HPDE6-E6E7 (cell line): ENCODE results near the gene ZNF775.
A peak's percentile ranks its signal among the peaks of the same experiment; 100 is the strongest.

ENCODE experiments used
- DNase-seq: peaks from one replicate; pipeline ENCODE4 v3.0.0; 2011; ENCODE audit warnings: missing footprints; ENCODE audit errors: extremely low spot score

Gene ZNF775

DNA sequence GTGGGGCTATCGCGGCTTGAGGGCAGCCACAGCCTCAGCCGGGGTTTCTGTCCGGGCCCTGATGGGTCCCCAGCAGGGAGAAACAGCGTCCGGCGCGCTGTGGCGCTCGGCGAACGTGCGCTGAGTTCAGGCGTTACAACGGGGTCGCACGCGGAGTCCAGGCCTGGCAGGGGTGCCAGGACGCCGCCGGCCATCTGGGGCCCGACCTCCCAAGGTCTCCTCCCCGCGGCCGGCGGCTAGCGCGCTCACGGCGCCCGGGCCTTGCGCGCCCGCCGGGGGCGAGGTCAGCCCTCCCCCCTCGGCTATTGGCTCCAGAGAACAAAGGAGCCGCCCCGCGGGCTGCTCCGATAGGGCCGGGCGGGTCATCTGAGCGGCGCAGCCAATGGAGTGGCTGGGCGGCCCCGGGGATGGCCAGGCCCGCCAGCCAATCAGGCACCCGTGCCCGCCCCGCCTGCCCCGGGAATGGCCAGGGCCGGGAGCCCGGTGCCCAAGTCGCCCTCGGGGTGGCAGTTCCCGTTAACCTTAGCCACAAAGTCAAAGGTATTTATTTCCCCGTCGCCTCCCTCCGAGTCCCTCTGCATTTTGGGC is at the start of gene ZNF775:
TSS of gene ZNF775 (plus strand) at position 478 of the 588 bp plus-strand sequence. CDS start 9,141 bp downstream, outside the sequence.
- DNase-seq = peak; percentile 99

DNA sequence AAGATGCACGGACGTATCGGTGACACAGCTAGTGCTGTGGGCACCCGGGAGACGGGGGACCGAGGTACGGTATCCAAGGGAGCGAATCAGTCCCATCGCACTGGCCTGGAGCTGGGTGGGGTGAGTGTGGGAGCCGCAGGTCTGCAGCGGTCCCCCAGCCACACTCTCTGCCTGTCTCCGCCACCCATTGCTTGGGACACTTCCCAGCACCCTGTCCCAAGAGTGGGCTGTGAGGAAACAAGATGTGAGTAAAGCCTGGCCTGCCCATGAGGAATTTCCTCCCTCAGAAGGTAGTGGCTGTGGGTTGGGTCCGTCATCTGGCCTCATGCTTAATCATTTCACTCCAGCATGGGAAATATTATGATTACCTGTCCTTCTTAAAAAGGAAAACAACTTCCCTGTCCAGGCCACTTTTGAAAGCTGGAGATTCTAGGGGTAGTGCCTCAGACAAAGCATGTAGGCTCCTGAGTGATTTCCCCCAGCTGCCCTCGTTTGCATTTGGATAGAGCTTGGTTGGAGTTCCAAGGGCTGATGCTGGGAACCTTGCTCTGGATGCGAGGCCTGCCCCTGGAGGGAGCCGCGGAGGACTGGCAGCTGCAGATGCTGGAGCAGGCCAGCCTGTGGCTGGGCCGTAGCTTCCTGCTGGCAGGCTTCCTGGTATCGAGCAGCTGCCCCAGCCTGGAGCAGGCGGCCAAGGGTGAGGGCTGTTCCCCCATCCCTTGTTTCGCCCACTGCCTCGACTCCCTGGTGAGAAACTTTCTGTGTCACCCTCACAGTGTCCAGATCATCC is 49.6 kb upstream of the ZNF775 start:
- no peak for DNase-seq

DNA sequence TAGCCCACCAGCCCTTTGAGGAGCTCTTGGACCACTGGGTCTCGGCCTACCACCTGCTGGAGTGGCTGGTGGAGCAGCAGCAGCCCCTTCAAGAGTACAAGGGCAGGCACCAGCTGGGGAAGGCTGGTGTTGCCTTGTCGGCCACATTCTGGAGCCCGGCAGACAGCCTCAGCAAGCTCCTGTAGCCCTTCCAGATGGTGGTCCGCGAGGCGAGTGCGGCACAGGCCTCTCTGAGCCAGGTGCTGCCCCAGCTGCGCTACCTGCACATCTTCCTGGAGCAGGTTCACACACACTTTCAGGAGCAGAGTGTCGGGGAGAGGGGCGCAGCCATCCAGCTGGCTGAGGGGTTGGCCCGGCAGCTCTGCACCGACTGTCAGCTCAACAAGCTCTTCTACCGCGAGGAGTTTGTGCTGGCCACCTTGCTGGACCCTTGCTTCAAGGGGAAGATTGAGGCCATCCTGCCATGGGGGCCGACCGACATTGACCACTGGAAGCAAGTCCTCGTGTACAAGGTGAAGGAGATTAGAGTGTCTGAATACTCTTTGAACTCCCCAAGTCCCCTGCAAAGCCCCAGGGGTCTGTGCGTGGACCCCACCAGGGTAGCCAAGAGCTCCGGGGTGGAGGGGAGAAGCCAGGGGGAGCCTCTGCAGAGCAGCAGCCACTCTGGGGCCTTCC is 48.8 kb upstream of the ZNF775 start:
- no peak for DNase-seq

DNA sequence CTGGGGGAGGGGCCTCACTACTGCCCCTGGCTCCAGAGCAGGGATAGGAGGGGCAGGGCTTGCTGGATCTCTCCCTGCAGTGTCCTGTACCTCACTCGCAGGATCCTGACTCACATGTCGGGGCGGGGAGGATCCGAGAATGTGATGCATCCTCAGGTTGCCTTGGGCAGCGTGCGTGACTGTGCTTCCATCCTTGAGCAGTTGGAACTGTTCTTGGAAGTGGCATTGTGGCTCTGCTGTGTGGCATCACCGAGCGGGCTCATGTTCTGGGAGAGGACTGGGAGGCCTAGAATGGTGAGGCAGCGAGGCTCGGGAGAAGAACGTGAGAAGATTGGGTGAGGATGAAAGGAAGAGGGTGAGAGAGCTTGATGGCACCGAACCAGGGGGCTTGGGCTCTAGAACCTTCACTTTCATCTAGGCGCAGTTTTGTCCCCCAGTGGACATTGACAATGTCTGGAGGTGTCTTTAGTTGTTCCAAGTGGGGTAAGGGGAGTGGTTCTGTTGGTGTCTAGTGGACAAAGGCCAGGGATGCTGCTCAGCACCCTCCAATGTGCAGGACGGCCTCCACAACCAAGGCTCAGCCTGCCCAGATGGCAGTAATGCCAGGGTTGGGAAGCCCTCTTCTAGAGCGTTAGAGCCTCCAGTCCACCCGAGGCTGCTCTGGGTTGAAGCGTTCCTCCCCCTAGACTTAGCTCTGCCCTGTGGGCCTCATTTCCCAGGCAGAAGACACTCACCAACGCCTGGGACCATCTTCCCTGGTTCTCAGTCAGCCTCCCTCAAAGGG is 46.1 kb upstream of the ZNF775 start:
- DNase-seq = no peak

DNA sequence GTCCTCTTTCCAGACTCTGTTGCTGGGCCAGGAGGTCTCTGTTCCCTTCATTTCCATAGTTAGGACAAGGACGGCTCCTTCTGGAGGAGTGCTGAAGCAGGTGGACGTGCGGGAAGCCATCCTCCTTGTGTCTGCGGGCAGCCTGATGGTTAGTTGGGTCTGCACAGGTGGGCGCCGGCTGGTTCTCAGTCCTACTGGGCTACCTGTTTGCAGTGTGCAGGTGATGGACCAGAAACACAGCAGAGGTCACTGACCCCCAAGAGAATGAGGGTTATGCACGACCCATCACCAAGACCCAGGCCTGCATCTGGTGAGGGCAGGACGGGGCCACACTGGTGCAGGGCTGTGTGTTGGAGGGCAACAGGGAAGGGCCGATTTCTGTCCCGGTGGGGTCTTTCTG is 45.5 kb upstream of the ZNF775 start:
- DNase-seq = no peak

DNA sequence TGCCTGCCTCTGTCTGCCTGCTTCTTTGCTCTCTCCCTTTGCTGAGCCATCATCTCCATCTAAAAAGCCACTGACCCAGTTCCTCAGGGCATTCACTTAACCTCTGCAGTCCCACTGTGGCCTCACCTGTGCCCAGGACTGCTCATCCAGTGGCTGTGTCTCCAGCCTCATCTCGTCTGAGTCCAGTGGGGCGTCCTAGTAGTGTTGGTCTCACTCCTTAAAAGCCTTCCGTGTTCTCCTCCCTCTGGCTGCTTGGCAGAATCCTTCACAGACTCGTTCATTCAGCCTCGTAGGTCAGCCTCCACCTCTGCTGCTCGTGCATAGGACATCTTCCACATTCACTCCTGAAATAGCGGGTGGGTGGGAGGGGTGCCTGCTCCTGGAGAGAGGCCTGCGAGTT is 45.0 kb upstream of the ZNF775 start:
- no peak for DNase-seq

DNA sequence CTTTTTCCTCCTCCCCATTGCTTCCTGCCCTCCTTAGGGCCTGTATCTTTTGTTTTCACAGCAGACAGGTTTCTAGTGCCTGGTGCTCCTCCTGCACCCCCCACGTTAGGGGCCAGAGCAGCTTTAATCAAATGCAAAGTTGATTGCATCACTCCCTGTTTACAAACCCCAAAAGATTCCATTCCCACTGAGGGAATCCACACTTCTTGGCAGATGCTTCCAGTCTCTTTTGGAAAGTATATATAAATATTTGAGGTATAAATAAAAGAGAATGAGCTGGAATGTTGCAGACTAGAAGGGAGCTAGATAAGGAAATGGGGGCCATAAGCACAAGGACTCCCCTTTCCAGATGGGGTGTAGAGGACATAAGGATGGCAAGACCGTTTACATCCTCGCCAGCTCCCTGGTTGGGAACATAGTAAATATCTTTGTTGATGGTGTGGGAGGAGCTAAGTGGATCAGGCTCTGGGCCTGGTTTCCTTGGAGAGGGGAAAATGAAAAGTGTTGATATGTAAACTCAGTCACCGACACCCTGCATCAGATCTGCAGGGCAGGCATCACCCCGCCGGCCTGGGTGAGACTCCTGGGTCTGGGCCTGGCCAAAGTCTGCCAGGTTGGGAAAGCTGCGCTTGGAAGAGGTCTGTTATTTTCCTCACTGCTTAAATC is 43.9 kb upstream of the ZNF775 start:
- DNase-seq = no peak

DNA sequence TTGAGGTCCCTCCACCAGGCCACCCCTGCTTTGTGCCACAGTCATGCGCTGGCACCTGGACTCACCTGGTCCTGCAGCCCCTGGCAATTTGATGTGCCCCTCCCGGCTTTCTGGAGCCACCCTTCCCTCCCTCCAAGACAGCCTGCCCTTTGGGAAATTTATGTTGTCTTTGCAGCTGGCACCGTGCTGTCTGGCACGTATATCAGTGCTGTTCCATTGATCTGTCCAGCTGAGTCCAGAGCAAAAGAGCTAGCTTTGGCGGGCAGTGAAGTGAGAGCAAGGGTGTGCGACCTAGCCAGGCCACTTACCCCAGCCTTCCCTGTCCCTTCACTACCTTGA is 43.4 kb upstream of the ZNF775 start:
- no peak for DNase-seq

DNA sequence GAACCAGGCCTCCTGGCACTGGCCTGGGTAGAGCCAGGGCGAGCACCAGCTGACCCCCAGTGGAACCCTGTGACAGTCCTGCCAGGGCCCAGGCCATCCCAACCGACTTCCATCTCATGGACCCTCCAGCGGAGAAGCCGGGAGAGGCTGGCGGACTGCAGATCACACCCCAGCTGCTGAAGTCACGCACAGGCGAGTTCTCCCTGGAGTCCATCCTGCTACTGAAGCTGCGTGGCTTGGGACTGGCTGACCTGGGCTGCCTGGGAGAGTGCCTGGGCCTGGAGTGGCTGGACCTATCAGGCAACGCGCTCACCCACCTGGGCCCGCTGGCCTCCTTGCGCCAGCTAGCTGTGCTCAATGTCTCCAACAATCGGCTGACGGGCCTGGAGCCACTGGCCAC is 42.4 kb upstream of the ZNF775 start:
- DNase-seq = no peak

DNA sequence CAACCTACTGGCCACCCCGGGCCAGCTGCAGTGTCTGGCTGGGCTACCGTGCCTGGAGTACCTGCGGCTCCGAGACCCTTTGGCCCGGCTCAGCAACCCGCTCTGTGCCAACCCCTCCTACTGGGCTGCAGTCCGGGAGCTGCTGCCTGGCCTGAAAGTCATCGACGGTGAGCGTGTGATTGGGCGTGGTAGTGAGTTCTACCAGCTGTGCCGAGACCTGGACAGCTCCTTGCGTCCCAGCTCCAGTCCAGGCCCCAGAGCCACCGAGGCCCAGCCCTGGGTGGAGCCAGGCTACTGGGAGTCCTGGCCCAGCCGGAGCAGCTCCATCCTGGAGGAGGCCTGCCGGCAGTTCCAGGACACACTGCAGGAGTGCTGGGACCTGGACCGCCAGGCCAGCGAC is 42.0 kb upstream of the ZNF775 start:
- DNase-seq = no peak

DNA sequence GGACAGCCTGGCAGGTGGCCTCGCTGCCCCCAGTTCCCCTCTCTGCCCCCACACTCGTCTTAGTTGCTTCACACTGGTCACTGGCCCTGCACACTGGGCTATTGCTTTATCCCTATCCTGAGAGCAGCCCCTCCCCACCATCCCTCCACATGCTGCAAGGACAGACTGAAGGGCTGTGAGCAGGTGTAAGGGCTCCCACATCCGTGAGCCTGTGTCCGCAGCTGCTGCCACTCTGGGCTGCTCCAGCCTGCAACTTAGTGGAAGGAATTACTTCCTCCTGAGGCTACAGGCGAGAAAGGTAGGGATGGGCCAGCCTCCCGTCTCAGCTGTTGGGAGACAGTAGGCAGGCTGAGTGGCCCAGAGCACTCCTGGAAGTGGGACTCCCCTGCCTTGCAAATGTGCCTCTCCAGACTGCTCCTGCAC is 41.5 kb upstream of the ZNF775 start:
- DNase-seq = no peak

DNA sequence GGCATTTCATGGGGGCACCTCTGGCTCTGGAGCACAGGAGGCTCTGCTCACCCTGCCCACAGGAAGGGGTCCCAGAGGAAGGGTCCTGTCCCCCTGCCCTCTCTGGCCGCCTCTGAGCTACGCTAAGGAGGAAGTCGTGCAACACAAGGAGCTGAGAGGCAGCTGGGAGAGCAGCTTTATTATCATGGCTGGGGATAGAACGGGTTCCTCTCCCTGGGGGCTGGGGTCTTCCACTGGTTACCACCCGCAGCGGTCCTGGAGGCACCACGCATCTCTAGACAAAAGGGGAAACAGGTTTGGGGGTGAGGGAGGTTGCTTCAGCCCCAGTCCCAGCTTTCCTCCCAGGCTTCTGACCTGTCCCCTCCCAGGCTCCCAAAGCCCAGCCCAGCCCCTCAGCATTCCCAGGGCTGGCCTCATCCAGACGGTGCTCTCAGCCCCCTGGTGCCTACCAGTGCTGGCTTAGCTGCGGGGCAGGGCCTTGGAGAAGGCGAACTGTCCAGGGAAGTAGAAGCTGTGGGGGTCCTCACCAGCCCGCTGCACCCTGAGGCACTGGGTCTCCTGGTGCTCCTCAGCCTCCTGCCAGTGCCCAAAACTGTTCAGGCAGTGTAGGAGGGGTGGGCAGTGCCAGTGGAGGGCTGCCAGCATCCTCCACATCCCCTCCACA is 40.8 kb upstream of the ZNF775 start:
- no peak for DNase-seq

DNA sequence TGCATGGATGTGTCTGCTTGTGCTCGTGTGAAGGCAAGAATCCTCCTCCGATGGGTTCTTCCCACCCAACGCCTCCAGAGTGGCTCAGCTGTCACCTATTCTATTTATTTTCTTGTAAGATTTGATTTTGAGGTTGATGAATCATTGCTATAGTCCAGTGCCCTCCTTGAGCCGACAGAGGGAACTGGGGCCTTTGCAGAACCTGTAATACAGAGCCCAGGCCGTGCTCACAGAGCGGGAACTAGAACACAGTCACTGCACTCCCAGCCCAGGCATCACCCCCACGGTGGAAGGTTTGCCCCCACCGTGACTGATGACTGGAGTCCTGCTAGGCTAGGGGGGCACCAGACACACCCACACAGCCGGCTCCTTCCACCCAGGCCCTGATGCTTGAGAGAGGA is 39.7 kb upstream of the ZNF775 start:
- DNase-seq = no peak

DNA sequence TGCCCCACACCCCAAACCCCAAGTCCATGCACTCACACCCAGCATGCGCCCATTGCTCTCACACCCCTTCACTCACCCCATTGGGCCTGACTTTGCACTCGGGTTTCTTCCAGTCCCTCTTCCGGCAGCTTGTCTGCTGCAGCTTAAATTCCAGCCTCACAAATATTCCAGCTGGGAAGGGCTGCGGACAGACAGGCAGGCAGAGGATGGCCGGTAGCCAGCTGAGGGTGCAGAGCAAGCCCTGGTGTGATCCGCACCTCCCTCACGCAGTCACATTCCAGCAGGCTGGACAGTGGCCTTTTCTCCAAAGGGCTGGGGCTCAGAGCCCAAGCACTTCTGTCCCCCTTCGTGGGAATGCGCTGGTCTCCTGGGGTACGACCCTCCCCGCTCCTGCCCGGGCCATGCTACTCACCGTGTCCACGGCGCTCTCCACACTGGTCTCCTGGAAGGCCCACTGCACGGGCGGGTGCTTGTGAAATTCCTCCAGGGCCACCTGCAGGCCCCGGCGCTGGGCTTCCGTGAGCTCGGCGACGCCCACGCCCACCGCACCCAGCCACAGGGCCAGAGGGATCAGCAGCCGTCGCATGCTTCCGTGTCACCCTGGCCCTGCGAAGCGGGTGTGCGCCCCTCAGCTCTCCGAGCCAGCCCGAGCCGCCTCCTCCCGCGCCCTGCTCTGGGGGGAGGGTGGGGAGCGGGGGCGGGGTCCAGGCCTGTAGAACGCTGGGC is 38.9 kb upstream of the ZNF775 start:
- DNase-seq = no peak

DNA sequence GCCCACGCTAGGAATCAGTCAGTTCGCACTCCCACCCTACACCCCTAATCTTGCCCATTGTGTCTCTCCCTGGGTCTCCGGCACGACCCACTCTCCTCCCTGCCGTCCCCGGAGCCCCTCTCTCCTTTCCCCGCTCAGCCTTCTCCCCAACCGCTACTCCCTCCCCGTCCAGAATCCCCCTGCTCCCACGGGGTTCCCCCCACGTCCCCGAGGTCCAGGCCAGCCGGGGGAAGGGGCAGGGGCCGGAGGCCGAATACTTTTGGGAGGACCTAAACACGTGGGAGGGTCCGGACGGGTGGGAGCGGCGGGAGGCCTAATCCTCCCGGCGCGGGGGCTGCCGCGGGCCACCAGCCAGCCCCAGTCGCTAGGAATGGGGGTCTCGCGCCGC is 38.3 kb upstream of the ZNF775 start:
- no peak for DNase-seq

DNA sequence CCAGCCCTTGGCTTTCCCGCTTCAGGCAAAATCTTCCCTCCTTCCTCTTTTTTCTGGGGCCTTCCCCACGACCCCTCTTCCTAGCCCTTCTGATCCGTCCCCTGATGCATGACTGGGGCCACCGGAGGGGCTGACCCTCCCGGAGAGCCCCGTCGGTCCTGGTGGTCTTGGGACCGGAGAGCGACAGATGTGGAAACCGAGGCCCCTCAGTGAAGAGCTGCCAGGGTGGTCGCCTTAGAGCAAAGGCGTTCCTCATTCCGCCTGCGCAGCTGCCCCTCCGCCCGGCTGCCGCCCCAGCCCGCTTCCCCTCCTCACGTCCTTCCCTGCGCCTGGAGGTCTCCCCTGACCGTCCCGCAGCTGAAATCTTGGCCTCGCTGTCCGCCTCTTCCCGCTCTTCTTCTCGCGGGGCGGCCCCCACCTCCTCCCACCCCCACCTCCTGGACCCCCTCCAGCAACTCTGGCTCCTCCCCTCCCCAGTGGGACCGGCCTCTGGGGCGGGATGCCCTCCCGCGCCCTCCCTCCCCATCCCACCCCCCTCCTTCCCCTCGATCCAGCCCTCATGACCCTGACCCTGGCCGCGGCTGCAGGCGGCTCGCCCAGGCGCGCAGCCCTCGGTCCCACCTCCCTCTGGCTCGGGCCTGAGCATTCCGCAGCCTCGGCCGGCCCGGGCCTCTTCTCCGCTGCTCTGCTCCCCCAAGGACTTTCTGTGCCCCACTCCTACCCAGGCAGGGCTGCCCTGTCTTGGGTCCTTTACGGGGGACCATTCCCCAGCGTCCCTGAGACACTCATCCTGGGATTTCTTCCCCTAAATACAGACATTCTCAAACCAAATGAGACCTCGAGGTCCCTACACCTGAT is 37.6 kb upstream of the ZNF775 start, which contains the start of gene RARRES2:
TSS of gene RARRES2 (minus strand) at position 367 of the 858 bp plus-strand sequence. CDS start 1,020 bp downstream, outside the sequence.
- DNase-seq = no peak

DNA sequence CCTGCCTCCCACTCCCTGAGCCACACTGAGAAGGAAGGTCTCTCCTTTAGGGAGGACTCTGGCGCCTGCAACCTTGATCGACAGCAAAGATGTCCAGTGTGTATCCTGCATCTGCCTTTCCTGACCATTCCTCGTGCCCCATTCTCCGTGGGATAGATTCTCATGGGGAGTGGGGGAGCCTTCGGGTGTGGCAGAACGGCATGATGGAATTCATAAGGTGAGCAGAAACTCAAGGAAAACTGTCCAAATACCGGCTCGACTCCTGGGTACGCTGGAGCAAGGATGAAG is 37.1 kb upstream of the ZNF775 start:
- DNase-seq = no peak

DNA sequence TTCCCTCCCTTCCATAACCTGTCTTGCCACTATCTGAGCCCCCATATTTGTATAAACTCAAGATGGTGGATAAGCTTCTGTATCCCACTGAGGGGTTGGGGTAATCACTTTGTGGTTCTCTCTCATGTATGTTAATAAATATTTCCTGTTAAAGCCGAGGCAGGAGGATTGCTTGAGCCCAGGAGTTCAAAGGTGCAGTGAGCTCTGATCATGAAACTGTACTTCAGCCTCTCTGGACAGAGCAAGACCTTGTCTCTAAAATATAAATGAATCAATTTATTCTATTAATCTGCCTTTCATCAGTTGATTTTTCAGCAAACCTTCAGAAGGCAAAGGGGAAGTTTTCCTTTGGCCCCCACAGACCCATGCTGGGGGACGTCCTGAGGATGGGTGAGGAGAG is 35.9 kb upstream of the ZNF775 start:
- no peak for DNase-seq

DNA sequence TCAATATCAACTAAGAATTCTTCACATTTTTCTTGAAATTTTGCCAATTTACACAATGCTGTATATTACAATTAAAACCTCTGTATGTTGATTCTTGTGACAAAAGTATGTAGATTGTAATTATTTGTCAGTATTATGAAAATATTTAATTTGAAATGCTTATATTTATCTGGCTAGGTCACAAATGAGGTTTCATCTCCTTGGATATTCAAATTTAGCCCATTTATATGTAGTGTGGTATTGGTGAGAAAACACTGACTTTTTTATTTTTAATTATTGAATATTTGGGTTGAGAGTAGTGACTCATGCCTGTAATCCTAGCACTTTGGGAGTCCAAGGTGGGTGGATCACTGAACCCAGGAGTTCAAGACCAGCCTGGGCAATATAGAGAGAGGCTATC is 34.8 kb upstream of the ZNF775 start:
- DNase-seq = no peak

DNA sequence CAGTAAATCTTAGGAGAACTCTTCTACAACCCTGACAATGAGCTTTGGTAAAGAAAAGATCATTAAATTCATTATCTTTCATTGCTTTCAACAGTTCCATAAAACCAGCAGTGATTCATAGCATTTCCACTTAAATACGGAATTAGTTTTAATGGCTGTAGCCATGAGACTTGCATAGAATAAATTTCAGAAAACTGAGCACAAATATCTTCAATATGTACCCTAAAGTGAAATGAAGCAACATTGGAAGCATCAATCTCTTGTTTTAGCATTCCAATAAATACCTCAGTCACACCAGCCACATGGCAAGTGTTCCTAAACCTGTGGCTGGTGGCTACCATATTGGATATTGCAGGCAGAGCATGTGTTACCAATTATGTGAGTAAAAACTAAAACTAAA is 34.1 kb upstream of the ZNF775 start:
- no peak for DNase-seq
